Suprapubic skin (tissue), 4 donors: ENCODE measurements around the gene C10orf95.

ENCODE experiments used
- CTCF ChIP-seq, 2 donors: fragments of 200-600 bp in 1 of 2; fragments of 450-650 bp in 1 of 2; sonication (generic) in 1 of 2; IDR thresholded peaks; one replicate each; pipeline ENCODE4 v1.5.1; 2016 to 2019; ENCODE audit warnings: antibody characterized with exemption in 2 of 2, mild to moderate bottlenecking in 1 of 2, moderate library complexity in 1 of 2
- POLR2A ChIP-seq, 2 donors: fragments of 450-650 bp; IDR thresholded peaks; one replicate each; pipeline ENCODE4 v1.6.1; 2017; ENCODE audit warnings: antibody characterized with exemption in 2 of 2, mild to moderate bottlenecking in 2 of 2, moderate library complexity in 2 of 2
- POLR2AphosphoS5 ChIP-seq, 3 donors: sonication (generic); formaldehyde crosslinking; IDR thresholded peaks; one replicate each; pipeline ENCODE4 v1.6.1; 2017; ENCODE audit warnings: antibody characterized with exemption in 3 of 3

GRCh38 chr10:102411341-102412255 is 39.7 kb downstream of the C10orf95 start:
- TF ChIP-seq CTCF (IDR thresholded peaks at IDR 0.05) = no peak
- no peak for TF ChIP-seq POLR2AphosphoS5 (IDR thresholded peaks at IDR 0.05)
- no peak for TF ChIP-seq POLR2A (IDR thresholded peaks at IDR 0.05)
